Measurements from ENCODE around the gene RAF1.
A peak's percentile ranks its signal among the peaks of the same experiment; 100 is the strongest.

RAF1 gene

GRCh38 chr3:12591456-12591855, 72.5 kb downstream of the RAF1 start:
- no peak for DNase-seq (ENCODE audit: low spot score)

- no peak for DNase-seq (ENCODE audit: low spot score)
Measured at GRCh38 chr3:12590096-12590495, 73.8 kb downstream of the RAF1 start.

GRCh38 chr3:12588039-12589009, 75.6 kb downstream of the RAF1 start:
- DNase-seq (ENCODE audit: low spot score), result peak; percentile 24

GRCh38 chr3:12586403-12586802, 77.5 kb downstream of the RAF1 start:
- DNase-seq (ENCODE audit: low spot score), result no peak

GRCh38 chr3:12585970-12586369, 77.9 kb downstream of the RAF1 start:
- DNase-seq (ENCODE audit: low spot score), result no peak

- no peak for DNase-seq (ENCODE audit: low spot score)
Measured at GRCh38 chr3:12585181-12585580, 78.7 kb downstream of the RAF1 start.

GRCh38 chr3:12584083-12584482, 79.8 kb downstream of the RAF1 start:
- DNase-seq (ENCODE audit: low spot score), result no peak

GRCh38 chr3:12583280-12583679, 80.6 kb downstream of the RAF1 start:
- no peak for DNase-seq (ENCODE audit: low spot score)

- DNase-seq (ENCODE audit: low spot score), result no peak
Measured at GRCh38 chr3:12582730-12583129, 81.2 kb downstream of the RAF1 start.

GRCh38 chr3:12579905-12580304, 84.0 kb downstream of the RAF1 start:
- DNase-seq (ENCODE audit: low spot score), result no peak

- no peak for DNase-seq (ENCODE audit: low spot score)
Measured at GRCh38 chr3:12579456-12579855, 84.5 kb downstream of the RAF1 start.

GRCh38 chr3:12578742-12579141, 85.2 kb downstream of the RAF1 start:
- DNase-seq (ENCODE audit: low spot score), result no peak

- DNase-seq (ENCODE audit: low spot score), result no peak
Measured at GRCh38 chr3:12577379-12577778, 86.5 kb downstream of the RAF1 start.

GRCh38 chr3:12574661-12575060, 89.3 kb downstream of the RAF1 start:
- DNase-seq (ENCODE audit: low spot score), result no peak

GRCh38 chr3:12574131-12574530, 89.8 kb downstream of the RAF1 start:
- peak; percentile 21 for DNase-seq (ENCODE audit: low spot score)

GRCh38 chr3:12571986-12572385, 91.9 kb downstream of the RAF1 start:
- no peak for DNase-seq (ENCODE audit: low spot score)

GRCh38 chr3:12569836-12570235, 94.1 kb downstream of the RAF1 start:
- no peak for DNase-seq (ENCODE audit: low spot score)

- DNase-seq (ENCODE audit: low spot score), result no peak
Measured at GRCh38 chr3:12568747-12569146, 95.2 kb downstream of the RAF1 start.

GRCh38 chr3:12566976-12567375, 96.9 kb downstream of the RAF1 start:
- DNase-seq (ENCODE audit: low spot score), result no peak

GRCh38 chr3:12562451-12562850, 101.5 kb downstream of the RAF1 start:
- no peak for DNase-seq (ENCODE audit: low spot score)

GRCh38 chr3:12561397-12561796, 102.5 kb downstream of the RAF1 start:
- no peak for DNase-seq (ENCODE audit: low spot score)

- DNase-seq (ENCODE audit: low spot score), result no peak
Measured at GRCh38 chr3:12560505-12561190, 103.3 kb downstream of the RAF1 start.

- no peak for DNase-seq (ENCODE audit: low spot score)
Measured at GRCh38 chr3:12559520-12559919, 104.4 kb downstream of the RAF1 start.
